AG08395 (cell line): ENCODE results near the gene BCL11A.

Experiments used
- DNase-seq: peaks from one replicate; pipeline ENCODE4 v3.0.0; 2012; ENCODE audit warnings: mixed read lengths, low spot score

The BCL11A gene

DNA sequence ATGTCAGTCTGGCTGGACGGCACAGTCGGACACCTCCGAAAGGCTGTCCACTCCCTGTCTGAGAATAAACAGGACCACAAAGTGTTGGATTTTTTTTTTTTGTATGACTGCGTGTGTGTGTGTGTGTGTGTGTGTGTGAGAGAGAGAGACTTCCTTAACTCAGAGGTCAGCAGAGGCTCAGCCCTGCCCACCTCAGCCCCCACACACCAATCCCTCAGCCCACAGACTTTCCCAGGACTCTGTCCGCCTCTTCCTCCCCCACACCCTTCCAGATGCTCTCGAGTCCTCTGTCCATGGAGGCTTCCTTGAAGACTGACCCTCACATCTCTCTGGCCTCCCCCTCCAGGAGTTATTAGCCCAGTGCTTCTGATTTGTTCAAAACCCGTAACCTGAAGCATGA lies 147.3 kb downstream of the BCL11A start:
- no peak for DNase-seq

DNA sequence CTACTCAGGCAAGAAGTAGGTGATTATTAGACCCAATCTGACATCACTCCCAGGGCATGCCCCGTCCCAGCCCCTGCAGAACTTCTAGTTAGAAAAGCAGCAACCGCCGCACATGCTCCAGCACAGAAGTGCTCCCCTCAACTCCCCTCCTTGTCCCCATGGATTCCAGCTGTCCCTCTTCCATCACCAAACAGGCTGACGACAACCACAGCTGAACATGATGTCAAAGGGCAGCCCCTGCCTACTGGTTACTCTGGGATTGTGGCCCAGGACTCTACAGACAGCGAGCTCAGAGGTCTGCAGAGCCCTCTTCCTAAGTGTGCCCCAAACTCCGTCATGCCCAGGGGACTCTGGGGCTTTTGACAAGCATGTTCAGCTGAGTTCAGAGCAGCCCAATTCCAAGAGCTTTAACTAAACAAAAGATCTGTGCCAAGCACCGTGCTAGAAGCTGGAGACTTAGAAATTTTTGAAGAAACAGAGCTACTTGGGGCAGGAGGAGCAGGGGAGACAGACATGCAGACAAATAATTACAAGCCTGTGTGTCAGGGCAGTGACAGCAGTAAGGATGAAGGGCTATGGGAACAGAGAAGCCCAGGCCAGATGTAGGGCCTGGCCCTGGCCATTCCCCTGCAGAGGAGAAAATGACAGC lies 148.1 kb downstream of the BCL11A start:
- DNase-seq, result no peak
